Brain microvascular endothelial cell (primary cell): ENCODE data around the gene CACNA1I.

Source experiments
- DNase-seq: peaks from one replicate; pipeline ENCODE4 v3.0.0-alpha.2; 2020
- H3K27ac ChIP-seq: fragments of 250-450 bp; sonication (Bioruptor Pico); 2 replicates; pipeline ENCODE4 v1.5.1; 2020; ENCODE audit warnings: mild to moderate bottlenecking, moderate library complexity
- H3K27me3 ChIP-seq: fragments of 250-450 bp; sonication (Bioruptor Pico); replicated peaks from 2 replicates; pipeline ENCODE4 v1.5.1; 2020; ENCODE audit warnings: mild to moderate bottlenecking
- H3K36me3 ChIP-seq: fragments of 250-450 bp; sonication (Bioruptor Pico); replicated peaks from 2 replicates; pipeline ENCODE4 v1.5.1; 2020; ENCODE audit warnings: mild to moderate bottlenecking
- H3K4me3 ChIP-seq: 2 replicates; pipeline ENCODE4 v1.5.1; 2011; ENCODE audit warnings: low read depth, mild to moderate bottlenecking, control low read depth, low read length, moderate library complexity
- in situ Hi-C: cut with HindIII; loops from 2 replicates; pipeline ENCODE4 v1.10.0; 2017; ENCODE audit warnings: low sequenced_read_pairs, low pct_ligation_motif_present
- TF ChIP-seq, protein P1 (sequence below): IDR thresholded peaks from 2 replicates; pipeline ENCODE4 v1.5.1; 2011; ENCODE audit warnings: low read depth, mild to moderate bottlenecking, moderate library complexity, low read length, control low read depth, inconsistent platforms; ENCODE audit errors: missing control alignments

The CACNA1I gene

DNA sequence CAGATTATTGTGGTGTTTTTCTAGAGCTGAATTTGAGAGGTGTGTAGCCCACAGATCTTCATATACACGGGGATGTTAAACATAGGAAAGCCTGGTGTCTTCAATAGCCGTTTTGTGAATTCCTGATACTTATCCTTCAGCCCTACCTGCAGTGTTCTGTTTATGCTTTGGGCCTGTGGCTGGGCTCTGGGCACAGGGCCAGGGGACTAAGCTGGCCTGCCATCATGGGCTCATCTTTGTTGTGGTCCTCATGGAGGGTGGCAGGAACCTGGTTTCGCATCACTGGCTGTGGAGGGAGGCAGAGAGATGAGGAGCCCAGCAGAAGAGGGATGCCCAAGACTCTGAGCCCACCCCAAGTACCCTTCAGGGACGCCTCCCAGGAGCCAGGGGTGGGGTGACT is 112.4 kb downstream of the CACNA1I start:
- Histone ChIP-seq H3K27me3 (peaks cover 30% of the 10 kb centered on the region), H3K27ac (no peak overlapping the region), H3K4me3 (no peak overlapping the region), H3K36me3 (no peaks in the 10 kb centered on the region)
- in situ Hi-C loops, result no loop called here
- no peak for DNase-seq
- TF ChIP-seq, protein P1, sequence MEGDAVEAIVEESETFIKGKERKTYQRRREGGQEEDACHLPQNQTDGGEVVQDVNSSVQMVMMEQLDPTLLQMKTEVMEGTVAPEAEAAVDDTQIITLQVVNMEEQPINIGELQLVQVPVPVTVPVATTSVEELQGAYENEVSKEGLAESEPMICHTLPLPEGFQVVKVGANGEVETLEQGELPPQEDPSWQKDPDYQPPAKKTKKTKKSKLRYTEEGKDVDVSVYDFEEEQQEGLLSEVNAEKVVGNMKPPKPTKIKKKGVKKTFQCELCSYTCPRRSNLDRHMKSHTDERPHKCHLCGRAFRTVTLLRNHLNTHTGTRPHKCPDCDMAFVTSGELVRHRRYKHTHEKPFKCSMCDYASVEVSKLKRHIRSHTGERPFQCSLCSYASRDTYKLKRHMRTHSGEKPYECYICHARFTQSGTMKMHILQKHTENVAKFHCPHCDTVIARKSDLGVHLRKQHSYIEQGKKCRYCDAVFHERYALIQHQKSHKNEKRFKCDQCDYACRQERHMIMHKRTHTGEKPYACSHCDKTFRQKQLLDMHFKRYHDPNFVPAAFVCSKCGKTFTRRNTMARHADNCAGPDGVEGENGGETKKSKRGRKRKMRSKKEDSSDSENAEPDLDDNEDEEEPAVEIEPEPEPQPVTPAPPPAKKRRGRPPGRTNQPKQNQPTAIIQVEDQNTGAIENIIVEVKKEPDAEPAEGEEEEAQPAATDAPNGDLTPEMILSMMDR, result no peak

DNA sequence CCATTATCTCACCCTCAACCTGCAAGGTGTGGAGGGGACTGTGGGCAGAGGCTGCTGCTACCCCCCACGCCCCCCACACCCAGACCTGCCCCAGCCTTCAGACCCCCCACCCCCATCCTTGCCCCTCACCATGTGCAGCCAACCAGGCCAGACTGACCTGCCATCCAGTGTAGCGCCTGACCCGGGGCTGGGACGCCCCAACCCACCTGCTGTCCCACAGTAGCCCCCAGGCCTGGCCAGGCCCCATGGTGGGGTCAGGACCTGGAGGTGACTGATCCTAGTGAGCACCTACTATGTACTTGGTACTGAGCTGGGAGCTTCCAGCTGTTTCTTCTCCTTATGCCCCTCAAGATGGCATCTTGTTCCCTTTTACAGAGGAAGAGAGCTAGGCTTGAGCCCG is 113.1 kb downstream of the CACNA1I start:
- Histone ChIP-seq H3K36me3 (no peaks in the 10 kb centered on the region), H3K4me3 (no peak overlapping the region), H3K27me3 (peaks cover 35% of the 10 kb centered on the region), H3K27ac (no peak overlapping the region)
- no peak for DNase-seq
- in situ Hi-C loops, result no loop called here
- TF ChIP-seq, protein P1, result no peak

DNA sequence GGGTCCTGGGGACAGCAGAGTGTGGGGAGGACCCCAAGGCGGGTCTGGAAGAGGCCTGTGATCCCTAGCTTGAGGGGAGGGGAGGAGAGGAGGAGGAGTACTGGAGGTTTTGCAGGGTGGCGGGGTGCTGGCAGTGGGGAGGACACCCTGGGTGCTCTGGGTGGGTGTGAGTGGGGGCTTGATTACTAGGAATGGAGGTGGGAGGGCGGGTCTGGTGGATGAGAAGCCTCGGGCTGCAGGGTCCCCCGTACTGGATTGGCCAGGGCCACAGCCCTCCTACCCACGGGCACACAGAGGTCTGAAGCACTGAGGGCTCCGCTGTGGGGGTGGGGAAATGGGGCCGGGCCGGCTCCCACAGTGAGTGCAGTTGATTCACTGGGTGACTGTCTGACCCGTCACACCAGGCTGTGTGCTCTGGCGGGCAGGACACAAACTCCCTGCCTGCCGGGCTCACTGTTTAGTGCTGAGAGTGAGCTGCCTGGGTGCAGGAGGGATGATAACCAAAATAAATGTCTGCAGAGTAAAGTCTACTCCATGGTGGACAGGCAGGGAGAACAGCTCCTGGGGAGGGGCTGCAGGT is 114.2 kb downstream of the CACNA1I start:
- H3K4me3 ChIP-seq, result no peak overlapping the region
- DNase-seq, result no peak
- H3K36me3 ChIP-seq, result no peaks in the 10 kb centered on the region
- H3K27me3 ChIP-seq, result peaks cover 39% of the 10 kb centered on the region
- H3K27ac ChIP-seq, result no peak overlapping the region
- in situ Hi-C loops, result no loop called here
- TF ChIP-seq, protein P1, result no peak

DNA sequence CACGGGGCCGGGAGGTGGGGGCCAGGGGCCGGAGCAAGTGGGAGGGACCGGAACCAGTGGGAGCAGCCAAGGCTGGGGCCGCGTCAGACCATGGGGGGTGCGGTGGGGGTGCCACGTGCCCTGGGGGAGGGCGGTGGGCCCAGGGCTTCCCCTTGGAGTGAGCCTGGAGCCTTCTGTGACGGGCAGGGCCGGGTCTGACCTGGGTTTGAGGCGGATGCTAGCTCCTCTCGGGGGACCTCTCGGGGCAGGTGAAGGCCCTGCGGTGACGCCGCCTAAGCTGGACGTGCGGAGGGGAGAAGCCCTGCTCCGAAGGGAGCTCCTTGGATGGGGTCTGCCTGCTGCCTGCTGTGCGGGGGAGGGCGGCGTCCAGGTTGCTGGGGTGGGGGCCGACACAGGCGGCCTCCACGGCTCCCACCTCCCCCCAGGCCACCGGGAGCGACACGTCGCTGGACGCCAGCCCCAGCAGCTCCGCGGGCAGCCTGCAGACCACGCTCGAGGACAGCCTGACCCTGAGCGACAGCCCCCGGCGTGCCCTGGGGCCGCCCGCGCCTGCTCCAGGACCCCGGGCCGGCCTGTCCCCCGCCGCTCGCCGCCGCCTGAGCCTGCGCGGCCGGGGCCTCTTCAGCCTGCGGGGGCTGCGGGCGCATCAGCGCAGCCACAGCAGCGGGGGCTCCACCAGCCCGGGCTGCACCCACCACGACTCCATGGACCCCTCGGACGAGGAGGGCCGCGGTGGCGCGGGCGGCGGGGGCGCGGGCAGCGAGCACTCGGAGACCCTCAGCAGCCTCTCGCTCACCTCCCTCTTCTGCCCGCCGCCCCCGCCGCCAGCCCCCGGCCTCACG is 115.0 kb downstream of the CACNA1I start:
- in situ Hi-C loops, result no loop called here
- H3K4me3 ChIP-seq, result no peak overlapping the region
- no peak overlapping the region for H3K27ac ChIP-seq
- H3K36me3 ChIP-seq, result no peaks in the 10 kb centered on the region
- DNase-seq, result no peak
- TF ChIP-seq, protein P1, result no peak
- H3K27me3 ChIP-seq, result peaks cover 43% of the 10 kb centered on the region

DNA sequence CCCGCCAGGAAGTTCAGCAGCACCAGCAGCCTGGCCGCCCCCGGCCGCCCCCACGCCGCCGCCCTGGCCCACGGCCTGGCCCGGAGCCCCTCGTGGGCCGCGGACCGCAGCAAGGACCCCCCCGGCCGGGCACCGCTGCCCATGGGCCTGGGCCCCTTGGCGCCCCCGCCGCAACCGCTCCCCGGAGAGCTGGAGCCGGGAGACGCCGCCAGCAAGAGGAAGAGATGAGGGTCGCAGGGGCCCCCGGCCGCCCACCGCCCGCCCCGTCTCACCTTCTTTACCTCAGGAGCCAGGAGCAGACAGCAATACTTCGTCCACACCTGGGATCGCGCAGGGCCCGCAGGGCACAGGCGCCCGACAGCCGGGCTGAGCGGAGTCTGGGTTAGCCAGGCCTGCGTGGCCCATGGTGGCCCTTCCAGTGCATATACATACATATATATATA is 115.6 kb downstream of the CACNA1I start:
- H3K4me3 ChIP-seq, result no peak overlapping the region
- no peak for DNase-seq
- TF ChIP-seq, protein P1, result no peak
- H3K27ac ChIP-seq, result no peak overlapping the region
- H3K27me3 ChIP-seq, result peaks cover 48% of the 10 kb centered on the region
- in situ Hi-C loops, result no loop called here
- H3K36me3 ChIP-seq, result no peaks in the 10 kb centered on the region
